K562 (cell line): ENCODE measurements around the gene TBC1D7. TPM values are rescaled to one million over a fixed set of nuclear protein-coding genes. Genes with fewer than 3 reads are reported as not detected.

Source experiments
- ATF7 ChIP-seq: fragments of 450-650 bp; IDR thresholded peaks from 2 replicates; pipeline ENCODE4 v1.7.1; 2014; ENCODE audit warnings: mild to moderate bottlenecking, moderate library complexity
- HNRNPUL1 ChIP-seq: fragments of 200-400 bp; formaldehyde crosslinking; IDR thresholded peaks from 2 replicates; pipeline ENCODE4 v1.6.1; 2017; ENCODE audit warnings: low read length
- JUN ChIP-seq, 2 experiments: sonication (generic) in 1 of 2; formaldehyde crosslinking in 1 of 2; IDR thresholded peaks; 2 replicates each; pipeline versions ENCODE4 v1.6.1 to v1.8.0; 2012 to 2022; ENCODE audit warnings: borderline replicate concordance in 2 of 2, mild to moderate bottlenecking in 2 of 2, improper control_type of control experiment in 1 of 2, low read depth in 1 of 2, low read length in 1 of 2, missing genetic modification reagents in 1 of 2
- MLX ChIP-seq, 2 experiments: fragments of 450-650 bp in 1 of 2; sonication (generic) in 1 of 2; formaldehyde crosslinking; conservative IDR thresholded peaks; 2 replicates each; pipeline versions ENCODE4 v1.4.0 to v1.8.1; 2020 to 2022; ENCODE audit warnings: mild to moderate bottlenecking in 1 of 2, missing genetic modification reagents in 1 of 2
- MYNN ChIP-seq, 2 experiments: sonication (generic); formaldehyde crosslinking in 1 of 2; IDR thresholded peaks; 2 replicates each; pipeline versions ENCODE4 v1.5.0 to v1.6.1; 2016 to 2020; ENCODE audit warnings: antibody characterized with exemption in 1 of 2, missing genetic modification reagents in 1 of 2
- NR3C1 ChIP-seq: sonication (generic); formaldehyde crosslinking; IDR thresholded peaks from 2 replicates; pipeline ENCODE4 v1.8.1; 2022; ENCODE audit warnings: missing genetic modification reagents
- PBX2 ChIP-seq, 2 experiments: IDR thresholded peaks in 1 of 2; conservative IDR thresholded peaks in 1 of 2; 2 replicates each; pipeline ENCODE4 v1.6.1; 2016; ENCODE audit warnings: low read depth in 2 of 2, mild to moderate bottlenecking in 1 of 2, missing compliant biosample characterization in 1 of 2, missing genetic modification characterization in 1 of 2, moderate library complexity in 1 of 2
- PKNOX1 ChIP-seq: fragments of 450-650 bp; IDR thresholded peaks from 2 replicates; pipeline ENCODE4 v1.6.1; 2016
- SMAD4 ChIP-seq: fragments of 250-450 bp; sonication (Bioruptor Pico); conservative IDR thresholded peaks from 2 replicates; pipeline ENCODE4 v1.8.0; 2021; ENCODE audit warnings: inconsistent platforms, mild to moderate bottlenecking, moderate library complexity
- SNRNP70 ChIP-seq: fragments of 200-400 bp; formaldehyde crosslinking; optimal IDR thresholded peaks from 2 replicates; pipeline ENCODE3; 2017; ENCODE audit warnings: low read depth, low read length
- TBL1XR1 ChIP-seq, 2 experiments: IDR thresholded peaks; 2 replicates each; pipeline ENCODE4 v1.6.1; 2012; ENCODE audit warnings: improper control_type of control experiment in 2 of 2, low read length in 2 of 2, mild to moderate bottlenecking in 1 of 2
- TCF3 ChIP-seq: sonication (generic); formaldehyde crosslinking; IDR thresholded peaks from 2 replicates; pipeline ENCODE4 v1.4.0; 2020; ENCODE audit warnings: mild to moderate bottlenecking, missing genetic modification reagents
- TRIM24 ChIP-seq, 2 experiments: fragments of 450-650 bp; IDR thresholded peaks; 2 replicates each; pipeline ENCODE4 v1.6.1; 2016
- UBTF ChIP-seq, 2 experiments: IDR thresholded peaks; 2 replicates each; pipeline ENCODE4 v1.6.1; 2012; ENCODE audit warnings: improper control_type of control experiment in 2 of 2, low read depth in 2 of 2, low read length in 2 of 2, borderline replicate concordance in 1 of 2
- ZBTB9 ChIP-seq: fragments of 450-650 bp; formaldehyde crosslinking; IDR thresholded peaks from 2 replicates; pipeline ENCODE4 v1.4.0; 2020; ENCODE audit warnings: mild to moderate bottlenecking, moderate library complexity
- ZNF316 ChIP-seq: fragments of 450-650 bp; IDR thresholded peaks from 2 replicates; pipeline ENCODE4 v1.6.1; 2016
- ZNF766 ChIP-seq: fragments of 200-800 bp; sonication (Bioruptor generic); conservative IDR thresholded peaks from 2 replicates; pipeline ENCODE4 v1.6.1; 2016; ENCODE audit warnings: missing genetic modification characterization, missing compliant biosample characterization
- polyA plus RNA-seq, 8 experiments: library from polyadenylated mRNA; depleted of rRNA in 4 of 8; stranded (reverse) in 5 of 8; unstranded in 3 of 8; fragments of >200 nt; fragmentation: Nextera tagmentation in 2 of 8; fragmentation: Illumina TruSeq in 1 of 8; extraction: Ambion mirVana in 2 of 8; extraction: Trizol in 1 of 8; gene quantifications; 2 replicates each; pipeline versions ENCODE4 v1.2.1 to v1.2.3, GENCODE V29; 2011 to 2014; ENCODE audit warnings: inconsistent platforms in 1 of 8, missing spikeins in 1 of 8
- total RNA-seq, 7 experiments: library from RNA; depleted of rRNA in 6 of 7; stranded (reverse); fragments of >200 nt in 6 of 7; fragmentation: Illumina TruSeq in 2 of 7; extraction: Trizol in 2 of 7; gene quantifications; 2 replicates each; pipeline versions ENCODE4 v1.2.1 to v1.2.3, GENCODE V29; 2011 to 2021; ENCODE audit warnings: low replicate concordance in 1 of 7

The TBC1D7 gene
- total and polyA plus RNA-seq, 9 of the 15 experiments (the other 6 are each of a cell fraction or from before 2014, with no cell fraction given): 49.4 to 107 (median 61.1) TPM

- TF ChIP-seq UBTF (IDR thresholded peaks at IDR 0.05; ENCODE audit: borderline replicate concordance in 1 of 2, low read depth in 2 of 2, low read length in 2 of 2): no peak
- peak; percentile 93 for TF ChIP-seq TCF3 (CRISPR knock-in tag)
- TF ChIP-seq ZNF316: peak; percentile 28; the same call in 1 of the 2 replicates
- TF ChIP-seq SNRNP70: no peak
- peak; percentile 92 for TF ChIP-seq ATF7
- TF ChIP-seq HNRNPUL1: no peak
- 0 out of 2 replicates have a peak, but pooled peaks have one; percentile 41 for TF ChIP-seq ZNF766 (CRISPR knock-in tag)
- TF ChIP-seq TRIM24 (IDR thresholded peaks at IDR 0.05): peak; percentile 55 to 56; a peak in 2 of 4 replicates
- TF ChIP-seq TBL1XR1 (IDR thresholded peaks at IDR 0.05; ENCODE audit: low read length in 2 of 2): peak in 1 of 2 experiments; percentile 88; a peak in 2 of 4 replicates
- no peak for TF ChIP-seq MLX (CRISPR knock-in tag; conservative IDR thresholded peaks at IDR 0.05)
- TF ChIP-seq NR3C1: no peak
- TF ChIP-seq JUN (IDR thresholded peaks at IDR 0.05; ENCODE audit: borderline replicate concordance, low read depth, low read length): peak; percentile 96
- peak; percentile 89; the same call in 1 of the 2 replicates for TF ChIP-seq JUN (CRISPR knock-in tag; IDR thresholded peaks at IDR 0.05; ENCODE audit: borderline replicate concordance)
- TF ChIP-seq SMAD4 (CRISPR knock-in tag): peak; percentile 90
- TF ChIP-seq ZBTB9: no peak
- TF ChIP-seq MYNN (IDR thresholded peaks at IDR 0.05): no peak; the same call in 1 of the 2 replicates
- no peak for TF ChIP-seq MYNN (CRISPR knock-in tag; IDR thresholded peaks at IDR 0.05)
- TF ChIP-seq PKNOX1: peak; percentile 67
- no peak for TF ChIP-seq PBX2 (CRISPR knock-in tag; IDR thresholded peaks at IDR 0.05; ENCODE audit: low read depth)
- peak; percentile 29 for TF ChIP-seq PBX2 (tag; conservative IDR thresholded peaks at IDR 0.05; ENCODE audit: low read depth)
Measured at GRCh38 chr6:13355043-13355945, 27.0 kb upstream of the TBC1D7 start (continued).
